Measurements from ENCODE around the gene UNC13A.

DNA sequence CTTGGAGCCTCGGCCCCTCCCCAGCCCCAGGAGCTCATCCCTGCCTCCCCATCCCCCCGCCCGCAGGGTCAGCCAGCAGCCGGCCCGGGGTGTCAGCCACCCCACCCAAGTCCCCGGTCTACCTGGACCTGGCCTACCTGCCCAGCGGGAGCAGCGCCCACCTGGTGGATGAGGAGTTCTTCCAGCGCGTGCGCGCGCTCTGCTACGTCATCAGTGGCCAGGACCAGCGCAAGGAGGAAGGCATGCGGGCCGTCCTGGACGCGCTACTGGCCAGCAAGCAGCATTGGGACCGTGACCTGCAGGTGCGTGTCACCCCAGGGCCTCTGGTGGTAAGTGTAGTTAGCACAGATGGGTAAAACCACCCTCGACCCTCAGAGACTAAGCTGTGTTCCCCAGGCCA, 45.0 kb upstream of the UNC13A start:
- no peak for TF ChIP-seq YY1 (IDR thresholded peaks at IDR 0.05; ENCODE audit: insufficient read depth, insufficient read length)
- TF ChIP-seq SUZ12 (IDR thresholded peaks at IDR 0.05; ENCODE audit: extremely low read depth, insufficient read depth, insufficient read length) = no peak
- no peak for TF ChIP-seq ZNF274 (IDR thresholded peaks at IDR 0.05; ENCODE audit: low read depth, low read length)
